DND-41 (cell line): ENCODE data around the gene GASK1B.

Experiments
- CTCF ChIP-seq: IDR thresholded peaks from 2 replicates; pipeline ENCODE4 v1.5.1; 2012; ENCODE audit warnings: borderline replicate concordance, low read length, moderate library complexity, mild to moderate bottlenecking; ENCODE audit not compliant: poor library complexity, severe bottlenecking; ENCODE audit errors: extremely low read depth
- EZH2 ChIP-seq: IDR thresholded peaks from 3 replicates; pipeline ENCODE4 v1.6.1; 2012; ENCODE audit warnings: borderline replicate concordance, low read depth, mild to moderate bottlenecking, moderate library complexity, low read length, inconsistent platforms; ENCODE audit not compliant: severe bottlenecking

DNA sequence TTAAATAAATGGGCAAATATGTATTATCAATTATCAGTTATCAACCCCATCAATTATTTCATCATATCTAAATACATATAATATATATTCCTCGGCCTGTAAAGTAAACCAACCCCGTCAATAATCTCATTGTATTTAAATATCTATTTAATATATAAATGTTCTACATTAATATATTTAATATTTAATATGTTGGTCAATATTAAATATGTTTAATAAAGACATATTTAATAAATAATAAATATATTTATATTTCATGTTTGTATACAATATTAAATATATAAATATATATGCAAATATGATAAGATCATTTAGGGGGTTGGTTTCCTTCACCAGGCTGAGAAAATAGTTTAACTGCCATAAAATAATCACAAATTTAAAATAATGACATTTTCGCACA is 31.1 kb upstream of the GASK1B start:
- TF ChIP-seq EZH2 (no peak), CTCF (no peak)
